HG03159 (cell line): ENCODE results near the gene CDHR5.
A peak's percentile ranks its signal among the peaks of the same experiment; 100 is the strongest.

Experiments
- ATAC-seq: cut with Tn5 transposase; IDR thresholded peaks from one replicate; pipeline ENCODE4 v1.9.1; 2021; ENCODE audit warnings: mild to moderate bottlenecking, moderate library complexity; ENCODE audit not compliant: unreplicated experiment

CDHR5 gene

DNA sequence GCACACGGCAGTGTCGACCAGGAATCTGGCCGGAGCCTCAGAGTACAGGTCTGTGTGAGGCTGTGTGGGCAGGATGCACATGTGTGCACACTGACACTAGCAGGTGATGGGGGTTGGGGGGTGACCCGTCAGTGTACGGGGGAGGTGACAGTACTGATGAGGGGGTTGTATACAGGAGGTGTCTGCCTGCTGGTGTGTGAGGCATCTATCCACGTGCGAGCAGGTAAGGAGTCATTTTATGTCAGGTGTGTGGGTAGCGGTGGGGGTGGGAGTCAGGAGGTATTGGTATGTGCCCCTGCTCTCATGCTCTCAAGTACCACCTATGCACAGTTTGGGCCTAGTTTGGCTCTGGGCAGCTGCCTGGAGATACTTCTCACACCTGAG, 53.0 kb downstream of the CDHR5 start:
- ATAC-seq = no peak

DNA sequence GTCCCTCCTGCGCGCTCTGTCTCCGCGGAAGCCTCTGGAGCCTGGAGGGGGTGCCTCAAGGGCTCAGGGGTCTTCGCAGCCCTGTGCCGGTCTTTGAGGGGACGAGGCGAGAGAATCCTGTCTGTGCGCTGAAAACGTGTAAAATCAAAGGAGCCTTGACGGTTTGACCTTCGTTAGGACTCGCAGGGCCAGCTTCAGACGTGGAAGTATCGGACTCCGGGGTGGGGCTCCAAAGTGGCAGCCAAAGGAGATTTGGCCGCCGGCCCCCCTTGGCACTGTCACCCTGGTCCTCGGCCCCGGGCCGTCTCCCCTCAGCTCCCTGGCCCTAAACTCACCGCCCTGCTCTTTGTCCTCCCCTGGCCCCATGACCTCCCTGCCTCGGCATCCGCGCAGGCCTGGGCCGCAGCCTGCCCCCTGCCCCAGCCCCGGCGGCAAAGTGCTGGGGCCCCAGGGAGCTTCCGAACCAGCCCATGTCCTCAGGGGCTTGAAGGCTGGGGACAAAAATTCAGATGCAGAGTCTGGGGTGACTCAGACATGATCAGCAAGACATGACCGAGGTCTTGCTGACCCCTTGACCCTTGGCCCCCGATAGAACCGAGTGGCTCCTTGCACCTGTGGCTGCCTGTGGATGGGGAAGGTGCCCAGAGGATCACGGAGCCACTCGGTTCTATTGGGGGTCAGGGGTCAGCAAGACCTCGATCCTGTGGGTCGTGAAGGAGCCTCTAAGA, 55.4 kb downstream of the CDHR5 start:
- ATAC-seq = peak; percentile 1

DNA sequence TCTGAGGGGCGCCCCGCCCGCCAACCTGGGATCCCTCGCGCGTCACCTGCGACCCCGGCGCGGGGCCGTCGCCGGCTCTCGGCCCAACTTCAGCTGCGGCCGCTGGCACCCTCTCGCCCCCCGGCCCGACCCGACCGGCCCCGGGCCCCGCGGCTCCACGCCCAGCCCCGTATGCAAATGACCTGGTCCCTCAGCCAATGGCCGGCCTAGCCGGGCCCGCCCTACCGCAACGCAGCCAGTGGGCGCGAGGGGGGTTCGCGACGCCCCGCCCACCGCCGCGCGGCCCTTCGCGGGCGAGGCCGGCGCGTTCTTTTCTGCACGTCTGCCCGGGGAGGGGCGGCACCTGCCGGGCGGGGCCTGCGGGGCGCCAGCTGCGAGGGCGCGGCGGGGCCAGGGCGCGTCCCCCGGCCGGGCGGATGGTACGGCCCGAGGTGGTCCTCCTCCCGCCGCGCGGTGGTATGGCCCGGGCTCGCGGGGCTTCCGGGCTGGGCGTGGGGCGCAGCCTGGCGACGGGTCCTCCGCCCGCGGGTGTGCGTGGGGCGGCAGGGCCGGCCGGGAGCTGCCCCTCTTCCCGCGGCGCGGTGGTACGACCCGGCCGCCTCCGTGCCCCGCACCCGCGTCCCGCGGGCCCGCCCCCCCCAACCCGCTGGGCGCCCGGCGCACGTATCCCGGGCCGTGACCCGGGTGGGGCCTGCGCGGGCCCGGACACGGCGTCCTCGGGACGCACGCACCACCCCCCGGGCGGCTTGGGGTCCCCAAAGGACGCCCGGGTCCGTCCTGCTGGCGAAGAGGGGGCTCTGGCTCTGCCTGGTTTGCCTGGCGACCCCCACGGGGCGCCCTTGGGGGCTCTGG, 56.2 kb downstream of the CDHR5 start:
- ATAC-seq = peak; percentile 87

DNA sequence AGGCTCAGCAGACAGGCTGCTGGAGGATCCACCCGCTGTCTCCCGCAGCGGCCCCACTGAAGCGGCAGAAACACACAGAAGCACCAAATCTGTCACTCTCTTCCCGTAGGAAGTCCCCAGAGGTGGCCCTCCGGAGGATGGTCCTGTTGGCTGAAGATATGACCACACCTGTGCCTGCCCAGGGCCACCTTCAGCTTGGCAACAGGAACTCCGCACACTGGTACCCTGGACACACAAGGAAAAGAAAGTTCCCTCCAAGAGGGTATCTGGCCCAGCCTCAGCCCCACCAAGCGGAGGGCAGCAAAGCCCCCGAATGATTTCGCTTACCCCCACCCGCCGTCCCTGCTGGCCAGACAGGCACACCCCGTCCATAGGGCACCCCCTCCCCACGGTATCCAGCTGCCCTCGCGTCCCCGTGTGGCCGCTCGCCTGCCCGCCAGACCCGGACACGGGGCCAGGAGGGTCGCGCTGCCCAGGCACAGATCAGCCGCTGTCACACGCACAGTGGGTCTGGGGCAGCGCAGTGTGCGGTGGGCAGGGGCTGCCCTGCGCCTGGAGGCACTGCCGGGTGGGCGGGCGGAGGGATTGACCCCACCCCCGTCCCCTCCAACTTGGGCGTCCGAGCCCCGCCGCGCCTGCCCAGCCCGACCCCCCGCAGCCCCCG, 57.0 kb downstream of the CDHR5 start:
- ATAC-seq = peak; percentile 2

DNA sequence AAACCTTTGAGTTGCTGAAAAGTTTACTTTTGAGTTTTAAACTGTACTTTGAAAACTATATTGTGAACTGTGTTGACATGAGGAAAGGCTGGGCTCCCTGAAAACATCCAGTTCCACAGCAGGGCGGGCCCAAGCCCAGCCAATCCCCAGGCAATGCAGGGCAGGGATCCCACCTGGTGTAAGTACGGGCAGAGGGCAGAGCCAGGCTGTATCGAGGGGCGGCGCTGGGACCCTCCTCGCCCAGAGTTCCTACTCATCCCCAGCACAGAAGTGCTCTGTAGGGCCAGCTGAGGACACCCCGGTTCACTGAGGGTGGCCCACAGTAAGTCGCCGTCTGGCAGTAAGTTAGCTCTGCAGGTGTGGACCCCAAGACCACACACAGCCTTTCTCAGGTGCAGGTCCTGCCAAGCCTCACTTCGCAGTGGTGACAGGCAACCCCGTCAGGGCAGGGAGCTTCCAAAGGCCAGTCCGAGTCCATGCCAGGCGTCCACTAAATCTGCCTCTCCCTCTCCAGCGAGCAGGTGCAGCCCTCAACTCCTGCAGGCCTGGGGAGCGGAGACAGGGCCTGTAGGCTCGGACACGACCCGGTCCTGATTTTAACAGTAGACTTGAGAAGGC, 57.6 kb downstream of the CDHR5 start:
- ATAC-seq = no peak
